Smooth muscle cell (in vitro differentiated cells): ENCODE data around the gene ATCAY. TPM values are rescaled to one million over a fixed set of nuclear protein-coding genes. Genes with fewer than 3 reads are reported as not detected.

ENCODE experiments used
- DNase-seq: peaks from one replicate; lab custom pipeline; 2025; ENCODE audit not compliant: unreplicated experiment; lab: John Stamatoyannopoulos, UW
- H2AFZ ChIP-seq: fragments of 200-600 bp; sonication (generic); 2 replicates; pipeline ENCODE4 v1.6.0; 2016; ENCODE audit warnings: antibody characterized with exemption, low read depth, mild to moderate bottlenecking
- H3F3A ChIP-seq: fragments of 200-600 bp; sonication (generic); 2 replicates; pipeline ENCODE4 v1.6.0; 2017; ENCODE audit warnings: antibody characterized with exemption, low read depth
- H3K27ac ChIP-seq: fragments of 200-600 bp; sonication (generic); 2 replicates; pipeline ENCODE4 v1.5.1; 2016; ENCODE audit warnings: low read depth, mild to moderate bottlenecking
- H3K27me3 ChIP-seq: fragments of 200-600 bp; sonication (generic); 2 replicates; pipeline ENCODE4 v1.6.1; 2016; ENCODE audit warnings: low read depth, mild to moderate bottlenecking
- H3K36me3 ChIP-seq: fragments of 200-600 bp; sonication (generic); 2 replicates; pipeline ENCODE4 v1.5.1; 2016; ENCODE audit warnings: low read depth
- H3K4me1 ChIP-seq: fragments of 200-600 bp; sonication (generic); 2 replicates; pipeline ENCODE4 v1.5.1; 2016; ENCODE audit warnings: low read depth
- H3K4me2 ChIP-seq: fragments of 200-600 bp; sonication (generic); 2 replicates; pipeline ENCODE4 v1.6.0; 2016; ENCODE audit warnings: mild to moderate bottlenecking
- H3K4me3 ChIP-seq: fragments of 200-600 bp; sonication (generic); 2 replicates; pipeline ENCODE4 v1.5.1; 2016; ENCODE audit warnings: mild to moderate bottlenecking
- H3K79me2 ChIP-seq: fragments of 200-600 bp; sonication (generic); 2 replicates; pipeline ENCODE4 v1.6.0; 2016; ENCODE audit warnings: low read depth, mild to moderate bottlenecking
- H3K9ac ChIP-seq: fragments of 200-600 bp; sonication (generic); 2 replicates; pipeline ENCODE4 v1.6.0; 2016; ENCODE audit warnings: low read depth
- H3K9me3 ChIP-seq: fragments of 200-600 bp; sonication (generic); replicated peaks from 2 replicates; pipeline ENCODE4 v1.5.1; 2016; ENCODE audit warnings: low read depth
- H4K20me1 ChIP-seq: fragments of 200-600 bp; sonication (generic); 2 replicates; pipeline ENCODE4 v1.6.0; 2016; ENCODE audit warnings: low read depth
- CTCF ChIP-seq: fragments of 200-600 bp; sonication (generic); IDR thresholded peaks from 2 replicates; pipeline ENCODE4 v1.5.1; 2017; ENCODE audit warnings: borderline replicate concordance, mild to moderate bottlenecking, antibody characterized with exemption; ENCODE audit not compliant: insufficient read depth, poor library complexity, severe bottlenecking
- WGBS: methylation state at CpG from one replicate; pipeline ENCODE4 v1.1.7; 2016; ENCODE audit warnings: low lambda C conversion rate; 5-methylcytosine and 5-hydroxymethylcytosine counted together
- polyA plus RNA-seq: library from polyadenylated mRNA; unstranded; fragments of >200 nt; fragmentation: Nextera tagmentation; extraction: Ambion mirVana; gene quantifications from 2 replicates; pipeline ENCODE4 v1.2.1, GENCODE V29; 2016
- total RNA-seq: library from RNA; depleted of rRNA; stranded (reverse); fragments of >200 nt; gene quantifications from 2 replicates; pipeline ENCODE4 v1.2.3, GENCODE V29; 2014

The ATCAY gene
- total and polyA plus RNA-seq, 2 experiments from 2014 or later: 0.09 to 1.1 TPM

- H3K9me3 ChIP-seq: no peaks in the 10 kb centered on the region
- H2AFZ ChIP-seq: no peak within 1 kb of the TSS
- H3K4me2 ChIP-seq: peak within 1 kb of the TSS; percentile 96
- peaks cover 70% of the 10 kb centered on the region for H4K20me1 ChIP-seq
- H3K36me3 ChIP-seq: no peaks in the 10 kb centered on the region
- H3K27ac ChIP-seq: peak within 1 kb of the TSS; percentile 99
- H3K79me2 ChIP-seq: peaks cover 44% of the 10 kb centered on the region
- H3K4me1 ChIP-seq: peaks cover 15% of the 10 kb centered on the region
- peak; percentile 89 for DNase-seq
- peak within 1 kb of the TSS; percentile 99 for H3K9ac ChIP-seq
- WGBS: 2% methylated on average over 38 of the region's 73 CpGs
- TF ChIP-seq CTCF: no peak
- H3F3A ChIP-seq: peaks cover 42% of the 10 kb centered on the region
- H3K4me3 ChIP-seq: peak within 1 kb of the TSS; percentile 99
- no peaks in the 10 kb centered on the region for H3K27me3 ChIP-seq
Measured at GRCh38 chr19:3970808-3971598, 90.5 kb downstream of the ATCAY start, which contains the start of gene DAPK3. Gene DAPK3 (minus strand): TSS chr19:3971099. CDS start chr19:3969735, 1,364 bp downstream.

GRCh38 chr19:3975144-3975543 is 94.7 kb downstream of the ATCAY start:
- no peaks in the 10 kb centered on the region for H3K4me1 ChIP-seq
- H2AFZ ChIP-seq: no peak overlapping the region
- no peaks in the 10 kb centered on the region for H3K27me3 ChIP-seq
- no peaks in the 10 kb centered on the region for H3K9me3 ChIP-seq
- H3K4me2 ChIP-seq: no peak overlapping the region
- peaks cover 57% of the 10 kb centered on the region for H3F3A ChIP-seq
- no peak for TF ChIP-seq CTCF
- DNase-seq: no peak
- peaks cover 58% of the 10 kb centered on the region for H3K79me2 ChIP-seq
- no peak overlapping the region for H3K4me3 ChIP-seq
- H4K20me1 ChIP-seq: peaks cover 72% of the 10 kb centered on the region
- WGBS: 97% methylated on average over 8 of the region's 8 CpGs
- no peak overlapping the region for H3K27ac ChIP-seq
- peaks cover 2% of the 10 kb centered on the region for H3K36me3 ChIP-seq
- no peak overlapping the region for H3K9ac ChIP-seq

- no peak for DNase-seq
- peaks cover 3% of the 10 kb centered on the region for H3K36me3 ChIP-seq
- no peaks in the 10 kb centered on the region for H3K27me3 ChIP-seq
- WGBS: 93% methylated on average over 14 of the region's 14 CpGs
- no peak overlapping the region for H3K4me3 ChIP-seq
- H3K9ac ChIP-seq: no peak overlapping the region
- peaks cover 58% of the 10 kb centered on the region for H3K79me2 ChIP-seq
- peaks cover 62% of the 10 kb centered on the region for H3F3A ChIP-seq
- H4K20me1 ChIP-seq: peaks cover 76% of the 10 kb centered on the region
- peak overlapping the region; percentile 1 for H3K27ac ChIP-seq
- no peak overlapping the region for H2AFZ ChIP-seq
- no peaks in the 10 kb centered on the region for H3K9me3 ChIP-seq
- TF ChIP-seq CTCF: no peak
- no peak overlapping the region for H3K4me2 ChIP-seq
- H3K4me1 ChIP-seq: no peaks in the 10 kb centered on the region
Measured at GRCh38 chr19:3975637-3976087, 95.2 kb downstream of the ATCAY start.
